Panc1 (cell line): Measurements from ENCODE around the gene SIAE.

Experiments
- POLR2AphosphoS5 ChIP-seq: IDR thresholded peaks from 2 replicates; pipeline ENCODE4 v1.6.1; 2012; ENCODE audit warnings: mild to moderate bottlenecking, low read depth, low read length, moderate library complexity
- TCF7L2 ChIP-seq: IDR thresholded peaks from 2 replicates; pipeline ENCODE4 v1.6.1; 2011; ENCODE audit warnings: mild to moderate bottlenecking, low read depth, low read length, inconsistent platforms
- TF ChIP-seq, protein P1 (sequence below): fragments of 450-650 bp; IDR thresholded peaks from 2 replicates; pipeline ENCODE4 v1.5.1; 2017; ENCODE audit warnings: mild to moderate bottlenecking
- TF ChIP-seq, protein P2 (sequence below), 2 experiments: IDR thresholded peaks; 2 replicates each; pipeline ENCODE4 v1.6.1; 2011 to 2012; ENCODE audit warnings: low read depth in 2 of 2, control low read depth in 1 of 2, low read length in 1 of 2, mild to moderate bottlenecking in 1 of 2, moderate library complexity in 1 of 2; ENCODE audit not compliant: insufficient read depth in 1 of 2

DNA sequence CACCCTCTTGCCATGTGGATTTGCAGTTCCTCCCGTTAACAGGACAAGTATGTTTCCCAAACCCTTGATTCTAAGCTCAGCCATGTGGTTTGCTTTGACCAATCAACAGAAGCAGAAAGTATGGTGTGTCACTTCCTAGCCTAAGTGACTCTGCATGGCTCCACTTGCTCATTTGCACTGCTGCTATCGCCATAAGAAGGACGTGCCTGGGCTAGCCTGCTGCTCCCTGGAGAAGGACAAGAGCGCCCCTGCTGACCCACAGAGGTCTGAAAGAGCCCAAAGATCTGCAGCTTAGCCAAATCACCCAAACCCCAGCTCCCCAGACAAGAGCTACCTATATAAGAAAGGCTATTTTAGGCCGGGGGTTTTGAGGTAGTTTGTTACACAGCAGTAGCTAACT is 32.9 kb downstream of the SIAE start:
- TF ChIP-seq POLR2AphosphoS5 (no peak), TCF7L2 (no peak)
- TF ChIP-seq, protein P1, sequence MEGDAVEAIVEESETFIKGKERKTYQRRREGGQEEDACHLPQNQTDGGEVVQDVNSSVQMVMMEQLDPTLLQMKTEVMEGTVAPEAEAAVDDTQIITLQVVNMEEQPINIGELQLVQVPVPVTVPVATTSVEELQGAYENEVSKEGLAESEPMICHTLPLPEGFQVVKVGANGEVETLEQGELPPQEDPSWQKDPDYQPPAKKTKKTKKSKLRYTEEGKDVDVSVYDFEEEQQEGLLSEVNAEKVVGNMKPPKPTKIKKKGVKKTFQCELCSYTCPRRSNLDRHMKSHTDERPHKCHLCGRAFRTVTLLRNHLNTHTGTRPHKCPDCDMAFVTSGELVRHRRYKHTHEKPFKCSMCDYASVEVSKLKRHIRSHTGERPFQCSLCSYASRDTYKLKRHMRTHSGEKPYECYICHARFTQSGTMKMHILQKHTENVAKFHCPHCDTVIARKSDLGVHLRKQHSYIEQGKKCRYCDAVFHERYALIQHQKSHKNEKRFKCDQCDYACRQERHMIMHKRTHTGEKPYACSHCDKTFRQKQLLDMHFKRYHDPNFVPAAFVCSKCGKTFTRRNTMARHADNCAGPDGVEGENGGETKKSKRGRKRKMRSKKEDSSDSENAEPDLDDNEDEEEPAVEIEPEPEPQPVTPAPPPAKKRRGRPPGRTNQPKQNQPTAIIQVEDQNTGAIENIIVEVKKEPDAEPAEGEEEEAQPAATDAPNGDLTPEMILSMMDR: no peak
- TF ChIP-seq, protein P2, sequence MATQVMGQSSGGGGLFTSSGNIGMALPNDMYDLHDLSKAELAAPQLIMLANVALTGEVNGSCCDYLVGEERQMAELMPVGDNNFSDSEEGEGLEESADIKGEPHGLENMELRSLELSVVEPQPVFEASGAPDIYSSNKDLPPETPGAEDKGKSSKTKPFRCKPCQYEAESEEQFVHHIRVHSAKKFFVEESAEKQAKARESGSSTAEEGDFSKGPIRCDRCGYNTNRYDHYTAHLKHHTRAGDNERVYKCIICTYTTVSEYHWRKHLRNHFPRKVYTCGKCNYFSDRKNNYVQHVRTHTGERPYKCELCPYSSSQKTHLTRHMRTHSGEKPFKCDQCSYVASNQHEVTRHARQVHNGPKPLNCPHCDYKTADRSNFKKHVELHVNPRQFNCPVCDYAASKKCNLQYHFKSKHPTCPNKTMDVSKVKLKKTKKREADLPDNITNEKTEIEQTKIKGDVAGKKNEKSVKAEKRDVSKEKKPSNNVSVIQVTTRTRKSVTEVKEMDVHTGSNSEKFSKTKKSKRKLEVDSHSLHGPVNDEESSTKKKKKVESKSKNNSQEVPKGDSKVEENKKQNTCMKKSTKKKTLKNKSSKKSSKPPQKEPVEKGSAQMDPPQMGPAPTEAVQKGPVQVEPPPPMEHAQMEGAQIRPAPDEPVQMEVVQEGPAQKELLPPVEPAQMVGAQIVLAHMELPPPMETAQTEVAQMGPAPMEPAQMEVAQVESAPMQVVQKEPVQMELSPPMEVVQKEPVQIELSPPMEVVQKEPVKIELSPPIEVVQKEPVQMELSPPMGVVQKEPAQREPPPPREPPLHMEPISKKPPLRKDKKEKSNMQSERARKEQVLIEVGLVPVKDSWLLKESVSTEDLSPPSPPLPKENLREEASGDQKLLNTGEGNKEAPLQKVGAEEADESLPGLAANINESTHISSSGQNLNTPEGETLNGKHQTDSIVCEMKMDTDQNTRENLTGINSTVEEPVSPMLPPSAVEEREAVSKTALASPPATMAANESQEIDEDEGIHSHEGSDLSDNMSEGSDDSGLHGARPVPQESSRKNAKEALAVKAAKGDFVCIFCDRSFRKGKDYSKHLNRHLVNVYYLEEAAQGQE (IDR thresholded peaks at IDR 0.05; ENCODE audit: insufficient read depth in 1 of 2, low read depth in 2 of 2, low read length in 1 of 2): no peak
